ENCODE results near the gene TRIO. TPM values are rescaled to one million over a fixed set of nuclear protein-coding genes. Genes with fewer than 3 reads are reported as not detected.

TRIO gene
- polyA plus RNA-seq, 3 donors: 1.7 to 45.8 (median 2.1) TPM

DNA sequence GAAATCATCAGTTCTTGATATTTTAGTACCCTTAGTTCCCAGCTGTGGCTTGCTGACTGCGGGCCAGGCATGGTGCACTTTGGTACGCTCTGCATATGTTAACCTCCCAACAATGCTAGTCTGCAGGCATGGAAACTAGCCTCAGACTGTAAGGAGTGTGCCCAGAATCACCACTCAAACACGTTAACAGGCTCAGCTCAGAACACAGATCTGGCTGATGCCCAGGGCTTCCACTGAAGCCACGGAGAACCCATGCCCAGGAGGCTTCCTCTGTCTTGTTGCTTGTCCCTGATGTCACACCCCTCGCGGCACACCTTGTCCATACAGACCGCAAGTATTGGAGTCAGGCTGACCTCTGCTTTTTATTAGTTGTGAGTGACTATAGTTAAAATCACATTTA, 251.2 kb downstream of the TRIO start:
- Histone ChIP-seq H4K20me1 (ENCODE audit: insufficient read depth, low read length) (no peaks in the 10 kb centered on the region), H3K79me2 (ENCODE audit: insufficient read depth, low read length) (no peaks in the 10 kb centered on the region), H2AFZ (ENCODE audit: insufficient read depth, low read depth, low read length, poor library complexity, severe bottlenecking) (no peak overlapping the region), H3K9ac (ENCODE audit: insufficient read depth, low read length, poor library complexity, severe bottlenecking) (no peak overlapping the region), H3K4me3 (replicated peaks in 1 of 3; ENCODE audit: low read depth in 2 of 3, low read length in 3 of 3) (no peak overlapping the region), H3K9me3 (replicated peaks in 1 of 2; ENCODE audit: control insufficient read depth in 1 of 2, insufficient read depth in 1 of 2, low read length in 2 of 2) (no peaks in the 10 kb centered on the region), H3K27me3 (ENCODE audit: control insufficient read depth in 2 of 2, insufficient read depth in 2 of 2, low read length in 2 of 2) (no peaks in the 10 kb centered on the region), H3K4me2 (replicated peaks; ENCODE audit: extremely low read depth, low read length, poor library complexity, severe bottlenecking) (no peak overlapping the region), H3K36me3 (replicated peaks in 1 of 2; ENCODE audit: control insufficient read depth in 1 of 2, insufficient read depth in 2 of 2, low read length in 2 of 2) (peaks cover 77 to 95% of the 10 kb centered on the region in 2 donors), H3K4me1 (ENCODE audit: control insufficient read depth in 1 of 2, insufficient read depth in 2 of 2, low read length in 2 of 2) (no peaks in the 10 kb centered on the region), H3K27ac (ENCODE audit: low read depth in 1 of 2, low read length in 2 of 2) (peak overlapping the region in 1 of 2 donors; percentile 14)
- Mint-ChIP-seq H3K27ac (no peak overlapping the region), H3K9me3 (peaks cover 0 to 2% (median 0%) of the 10 kb centered on the region in 7 donors), H3K36me3 (peaks cover 78% of the 10 kb centered on the region in 2 donors), H3K4me1 (no peaks in the 10 kb centered on the region), H3K27me3 (ENCODE audit: low read depth in 3 of 3) (peaks cover 0 to 4% (median 0%) of the 10 kb centered on the region in 3 donors), H3K4me3 (no peak overlapping the region)
- intact Hi-C loops (cut with micrococcal nuclease): no loop called here
- TF ChIP-seq, protein P1, sequence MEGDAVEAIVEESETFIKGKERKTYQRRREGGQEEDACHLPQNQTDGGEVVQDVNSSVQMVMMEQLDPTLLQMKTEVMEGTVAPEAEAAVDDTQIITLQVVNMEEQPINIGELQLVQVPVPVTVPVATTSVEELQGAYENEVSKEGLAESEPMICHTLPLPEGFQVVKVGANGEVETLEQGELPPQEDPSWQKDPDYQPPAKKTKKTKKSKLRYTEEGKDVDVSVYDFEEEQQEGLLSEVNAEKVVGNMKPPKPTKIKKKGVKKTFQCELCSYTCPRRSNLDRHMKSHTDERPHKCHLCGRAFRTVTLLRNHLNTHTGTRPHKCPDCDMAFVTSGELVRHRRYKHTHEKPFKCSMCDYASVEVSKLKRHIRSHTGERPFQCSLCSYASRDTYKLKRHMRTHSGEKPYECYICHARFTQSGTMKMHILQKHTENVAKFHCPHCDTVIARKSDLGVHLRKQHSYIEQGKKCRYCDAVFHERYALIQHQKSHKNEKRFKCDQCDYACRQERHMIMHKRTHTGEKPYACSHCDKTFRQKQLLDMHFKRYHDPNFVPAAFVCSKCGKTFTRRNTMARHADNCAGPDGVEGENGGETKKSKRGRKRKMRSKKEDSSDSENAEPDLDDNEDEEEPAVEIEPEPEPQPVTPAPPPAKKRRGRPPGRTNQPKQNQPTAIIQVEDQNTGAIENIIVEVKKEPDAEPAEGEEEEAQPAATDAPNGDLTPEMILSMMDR (IDR thresholded peaks at IDR 0.05): no peak
- no peak for DNase-seq
- WGBS (ENCODE audit: insufficient coverage): 94% methylated on average over 3 of the region's 7 CpGs

DNA sequence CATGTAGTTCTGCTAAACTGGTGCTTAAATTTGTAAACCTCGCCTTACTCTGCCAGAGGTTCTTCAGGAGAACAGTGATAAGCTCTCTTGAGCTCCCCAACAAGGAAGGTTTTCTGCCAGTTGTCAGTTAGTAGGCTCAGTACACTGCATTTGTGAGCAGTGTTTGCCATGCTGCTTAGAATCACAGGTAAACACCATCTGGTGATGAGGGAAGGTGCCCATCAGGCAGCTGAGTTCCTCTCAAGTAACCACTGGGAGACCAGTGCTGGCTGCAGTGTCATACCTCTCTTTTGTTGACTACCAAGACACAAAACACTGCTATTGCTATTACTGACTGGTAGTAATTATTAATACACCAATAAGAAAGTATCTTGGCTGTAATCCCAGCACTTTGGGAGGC, 252.3 kb downstream of the TRIO start:
- H3K4me3 ChIP-seq (replicated peaks in 1 of 3; ENCODE audit: low read depth in 2 of 3, low read length in 3 of 3): no peak overlapping the region
- no peak overlapping the region for H3K4me2 ChIP-seq (replicated peaks; ENCODE audit: extremely low read depth, low read length, poor library complexity, severe bottlenecking)

More for the DNA sequence above, 252.3 kb downstream of the TRIO start:
- Mint-ChIP-seq H3K27ac (no peak overlapping the region), H3K9me3 (peaks cover 0 to 2% (median 0%) of the 10 kb centered on the region in 7 donors), H3K36me3 (peaks cover 76 to 78% of the 10 kb centered on the region in 2 donors), H3K4me3 (no peak overlapping the region), H3K4me1 (no peaks in the 10 kb centered on the region), H3K27me3 (ENCODE audit: low read depth in 3 of 3) (peaks cover 0 to 4% (median 0%) of the 10 kb centered on the region in 3 donors)
- Histone ChIP-seq H4K20me1 (ENCODE audit: insufficient read depth, low read length) (no peaks in the 10 kb centered on the region), H3K79me2 (ENCODE audit: insufficient read depth, low read length) (no peaks in the 10 kb centered on the region), H3K27ac (ENCODE audit: low read depth in 1 of 2, low read length in 2 of 2) (no peak overlapping the region), H3K27me3 (ENCODE audit: control insufficient read depth in 2 of 2, insufficient read depth in 2 of 2, low read length in 2 of 2) (no peaks in the 10 kb centered on the region), H3K9ac (ENCODE audit: insufficient read depth, low read length, poor library complexity, severe bottlenecking) (no peak overlapping the region), H2AFZ (ENCODE audit: insufficient read depth, low read depth, low read length, poor library complexity, severe bottlenecking) (no peak overlapping the region), H3K36me3 (replicated peaks in 1 of 2; ENCODE audit: control insufficient read depth in 1 of 2, insufficient read depth in 2 of 2, low read length in 2 of 2) (peaks cover 77 to 95% of the 10 kb centered on the region in 2 donors), H3K9me3 (replicated peaks in 1 of 2; ENCODE audit: control insufficient read depth in 1 of 2, insufficient read depth in 1 of 2, low read length in 2 of 2) (no peaks in the 10 kb centered on the region), H3K4me1 (ENCODE audit: control insufficient read depth in 1 of 2, insufficient read depth in 2 of 2, low read length in 2 of 2) (no peaks in the 10 kb centered on the region)
- TF ChIP-seq, protein P1 (IDR thresholded peaks at IDR 0.05): no peak
- DNase-seq: no peak
- whole genome bisulfite sequencing (ENCODE audit: insufficient coverage): 100% methylated on average over 1 of the region's 1 CpG
- intact Hi-C loops (cut with micrococcal nuclease): loop anchor here in 1 of 2 donors (5.0 kb wide), 1 partner anchor 252 kb away; no protein-coding TSS in a partner anchor

All from CD14-positive monocyte (primary cell).